Medulla oblongata (tissue), 1 donor: ENCODE data around the gene NKTR.
"Not testable (repeated sequence)": the region's sequence is repeated elsewhere in the genome, so short reads cannot be mapped to it uniquely, and the experiment has no call there.

ENCODE experiments used
- DNase-seq: peaks from one replicate; pipeline ENCODE4 v3.0.0-alpha.2; 2015; ENCODE audit errors: extremely low spot score

The NKTR gene

GRCh38 chr3:42600111-42600957 is at the start of gene NKTR:
Gene NKTR, plus strand, starts transcription at chr3:42600686. Its CDS starts 321 bp downstream, at chr3:42601007.
- peak; percentile 98 for DNase-seq

DNA sequence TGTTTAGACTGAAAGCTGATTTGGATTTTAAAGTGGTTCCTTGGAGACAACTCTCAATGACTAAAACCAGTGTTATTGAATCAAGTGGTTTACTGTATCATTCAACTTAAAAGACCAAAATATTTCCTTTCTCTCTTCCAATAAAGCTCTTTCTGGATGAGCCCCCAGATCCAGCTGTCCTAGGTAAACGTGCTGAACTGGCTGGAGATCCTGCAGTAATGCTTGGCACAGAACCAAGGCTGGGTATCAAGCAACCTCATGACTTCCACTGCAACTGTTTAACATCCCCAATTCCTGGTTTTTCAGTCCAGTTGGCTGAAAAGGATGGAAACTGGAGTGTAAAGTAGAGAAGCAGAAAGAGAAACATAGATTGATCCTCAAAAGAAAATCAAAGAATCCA is 47.7 kb upstream of the NKTR start:
- DNase-seq: no peak

GRCh38 chr3:42556089-42556632 is 44.3 kb upstream of the NKTR start:
- DNase-seq: no peak

DNA sequence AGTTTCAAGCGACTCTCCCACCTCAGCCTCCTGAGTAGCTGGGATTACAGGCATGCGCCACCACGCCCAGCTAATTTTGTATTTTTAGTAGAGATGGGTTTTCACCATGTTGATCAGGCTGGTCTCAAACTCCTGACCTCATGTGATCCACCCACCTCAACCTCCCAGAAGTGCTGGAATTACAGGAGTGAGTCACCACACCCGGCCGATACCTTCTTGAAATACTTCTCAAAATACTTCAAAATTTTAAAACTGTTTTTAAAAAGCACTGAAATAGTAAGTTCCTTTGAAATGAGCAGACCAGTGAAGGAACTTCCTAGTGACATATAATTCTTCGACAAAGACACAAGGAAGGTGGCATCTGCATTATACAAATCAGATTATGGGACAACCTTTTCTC is 43.7 kb upstream of the NKTR start:
- DNase-seq: not testable (repeated sequence)

- DNase-seq: no peak
Measured at GRCh38 chr3:42557854-42558253, 42.6 kb upstream of the NKTR start.

DNA sequence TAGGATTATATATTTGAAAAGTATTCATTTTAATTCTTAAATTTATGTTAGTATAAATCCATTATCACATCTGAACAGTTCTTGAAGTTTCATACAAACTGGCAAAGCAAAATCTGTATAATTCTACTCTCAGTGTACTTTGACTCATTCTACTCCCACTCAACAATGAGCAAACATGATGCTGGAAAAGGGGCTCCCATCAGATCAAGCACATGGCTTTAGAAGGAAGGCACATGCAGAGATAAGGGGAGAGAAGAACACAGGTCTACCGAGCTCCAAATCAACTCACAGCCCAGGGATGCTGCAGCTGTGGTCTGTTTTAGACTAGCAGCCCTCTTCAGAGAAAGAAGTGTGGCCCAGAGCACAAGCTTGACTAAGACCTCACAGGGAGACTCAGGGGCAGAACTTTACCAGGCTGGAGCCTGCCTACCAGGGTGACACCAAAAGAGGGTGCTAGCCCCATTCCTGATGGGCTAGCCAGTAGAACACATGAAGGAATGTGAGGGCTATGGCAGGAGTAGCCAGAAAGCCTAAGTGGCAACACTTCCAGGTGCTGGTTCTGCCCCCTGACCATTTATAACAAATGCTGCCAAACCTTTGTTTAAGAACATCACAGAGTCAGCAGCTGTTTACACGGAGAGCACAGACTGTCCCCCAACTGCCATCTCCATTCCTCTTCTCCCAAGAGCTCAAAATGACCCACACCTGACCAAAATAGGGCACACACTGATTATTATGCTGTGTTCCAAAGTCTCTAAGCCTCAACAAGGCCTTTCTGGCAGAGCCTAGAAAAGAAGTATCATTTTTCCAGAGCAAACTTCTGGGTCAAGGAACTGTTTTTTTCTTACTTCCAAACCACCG is 38.2 kb upstream of the NKTR start:
- DNase-seq: no peak

- DNase-seq: no peak
Measured at GRCh38 chr3:42569593-42570142, 30.8 kb upstream of the NKTR start.

GRCh38 chr3:42572278-42572677 is 28.2 kb upstream of the NKTR start:
- peak; percentile 60 for DNase-seq

GRCh38 chr3:42575137-42575741 is 25.2 kb upstream of the NKTR start:
- DNase-seq: no peak

GRCh38 chr3:42578054-42578453 is 22.4 kb upstream of the NKTR start:
- no peak for DNase-seq

- not testable (repeated sequence) for DNase-seq
Measured at GRCh38 chr3:42579346-42579745, 21.1 kb upstream of the NKTR start.

DNA sequence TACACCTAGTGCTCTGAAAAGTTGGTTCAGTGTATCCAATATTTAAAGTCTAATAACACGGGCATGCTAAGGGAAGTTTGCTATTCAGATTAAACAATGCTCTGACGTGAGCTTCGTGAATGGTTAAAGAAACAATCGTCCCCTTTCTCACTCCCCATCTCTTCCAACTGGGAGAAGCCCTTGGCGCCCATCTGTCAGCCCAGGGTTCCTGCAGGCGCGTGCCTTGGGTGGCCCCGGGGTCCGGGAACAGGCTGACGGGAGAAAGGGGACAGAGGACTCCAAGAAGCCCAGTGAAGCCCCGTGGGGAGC is 19.1 kb upstream of the NKTR start:
- DNase-seq: peak; percentile 21

DNA sequence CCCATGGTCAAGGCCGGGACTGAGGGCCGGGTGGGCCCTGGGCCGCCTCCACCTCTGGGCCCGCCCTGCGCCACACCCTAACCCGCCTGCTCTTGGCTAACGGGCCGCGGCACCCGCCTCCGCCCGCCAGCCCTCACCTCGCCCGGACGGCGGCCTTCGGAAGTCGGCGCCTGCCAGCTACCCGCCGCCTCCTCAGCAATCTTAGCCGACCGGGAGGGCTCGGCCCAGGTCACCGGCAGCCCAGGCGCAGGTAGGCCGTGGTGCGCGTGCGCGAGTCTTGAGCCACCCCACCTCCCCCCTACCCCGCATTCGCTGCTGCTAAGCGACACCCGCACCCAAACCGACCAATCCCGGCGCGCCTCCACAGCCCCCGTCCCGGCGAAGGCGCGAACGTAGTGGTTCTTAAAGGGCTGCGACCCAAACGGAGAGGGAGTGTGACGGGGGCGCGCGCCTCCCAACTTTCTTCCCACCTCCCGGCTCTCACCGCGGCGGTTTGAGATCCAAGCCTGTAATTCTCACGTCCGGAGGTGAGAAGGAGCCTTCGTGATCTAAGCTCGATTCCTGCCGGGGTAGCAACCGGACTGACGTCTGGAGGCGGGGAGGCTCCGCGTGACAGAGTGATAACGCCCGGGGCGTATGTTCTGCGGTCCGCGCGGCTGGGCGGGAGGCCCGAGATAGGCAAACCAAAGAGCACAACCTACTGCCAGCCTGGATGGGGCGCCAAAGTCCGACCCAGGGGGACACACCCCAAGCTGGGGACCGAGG is 18.6 kb upstream of the NKTR start, which contains the start of gene SEC22C:
Gene SEC22C (minus strand): TSS at position 259 of the 765 bp plus-strand sequence. CDS start 12,921 bp downstream, outside the sequence.
- peak; percentile 96 for DNase-seq

DNA sequence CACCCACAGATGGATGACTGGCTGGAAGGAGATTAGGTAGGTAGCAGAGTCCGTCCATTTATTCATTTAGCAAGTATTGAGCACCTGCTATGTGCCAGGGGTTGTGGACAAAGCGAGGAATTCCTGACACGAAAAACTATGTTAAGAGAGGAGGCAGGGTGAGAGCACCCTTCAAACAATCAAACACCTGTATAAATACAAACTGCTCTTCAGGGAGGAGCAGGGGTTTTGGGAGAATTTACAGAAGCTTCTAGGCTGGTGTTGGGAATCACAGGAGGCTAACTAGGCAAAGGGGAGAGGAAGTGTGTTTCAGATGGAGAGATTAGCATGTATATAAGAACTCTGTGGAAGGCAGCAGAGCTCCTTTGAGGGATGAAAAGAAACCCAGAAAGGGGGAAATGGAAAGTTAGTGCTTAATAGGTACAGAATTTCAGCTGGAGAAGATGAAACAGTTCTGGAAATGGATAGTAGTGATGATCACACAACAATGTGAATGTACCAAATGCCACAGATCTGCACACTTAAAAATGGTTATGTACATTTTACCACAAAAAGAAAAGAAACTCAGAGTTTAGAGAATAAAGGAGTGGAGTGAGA is 17.9 kb upstream of the NKTR start:
- DNase-seq: no peak

DNA sequence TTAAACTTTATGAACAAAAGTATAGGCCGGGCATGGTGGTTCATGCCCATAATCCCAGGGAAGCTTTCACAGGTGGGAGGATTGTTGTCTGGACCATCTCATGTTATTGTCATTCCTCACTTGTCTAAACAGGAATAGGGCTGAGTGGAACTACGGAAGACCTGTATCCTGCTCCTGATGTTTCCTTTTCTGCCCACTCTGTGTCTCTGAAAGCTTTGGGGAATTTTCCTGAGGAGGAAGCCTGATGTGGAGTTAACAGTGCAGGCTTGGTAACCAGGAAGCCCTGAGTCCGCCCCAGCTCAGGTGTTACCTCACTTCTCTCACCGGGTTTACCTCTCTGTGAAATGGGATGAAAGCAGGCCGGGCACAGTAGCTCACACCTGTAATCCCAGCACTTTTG is 11.9 kb upstream of the NKTR start:
- no peak for DNase-seq

DNA sequence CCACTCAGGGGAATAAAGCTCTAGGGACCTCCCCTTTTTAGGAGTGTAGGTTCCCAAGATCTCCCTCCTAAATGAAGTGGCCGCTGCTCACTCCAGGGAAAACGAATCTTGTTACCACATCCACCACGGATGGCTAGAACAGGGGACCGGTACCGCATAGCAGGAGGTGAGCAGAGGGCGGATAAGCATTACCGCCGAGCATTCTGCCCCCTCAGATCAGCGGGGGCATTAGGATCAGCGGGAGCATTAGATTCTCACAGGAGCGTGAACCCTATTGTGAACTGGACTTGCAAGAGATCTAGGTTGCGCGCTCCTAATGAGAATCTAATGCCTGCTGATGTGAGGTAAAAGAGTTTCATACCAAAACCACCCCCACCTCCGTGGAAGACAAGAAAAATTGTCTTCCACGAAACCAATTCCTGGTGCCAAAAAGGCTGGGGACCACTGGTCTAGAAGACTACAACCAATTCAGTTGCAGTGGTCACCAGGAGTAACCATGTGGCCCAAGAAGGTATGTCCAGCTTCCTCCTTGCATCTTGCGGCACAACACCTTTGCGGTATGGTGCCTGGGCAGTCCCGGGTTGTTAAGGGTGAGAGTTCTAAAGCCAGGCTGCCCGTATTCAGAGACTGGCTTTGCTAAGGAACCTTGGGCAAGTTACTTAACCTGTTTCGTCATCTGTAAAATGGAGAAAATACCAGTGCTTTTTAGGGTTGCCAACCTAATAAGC is 10.9 kb upstream of the NKTR start:
- no peak for DNase-seq

GRCh38 chr3:42590989-42591756 is 9.3 kb upstream of the NKTR start:
- DNase-seq: no peak

- DNase-seq: no peak
Measured at GRCh38 chr3:42591811-42592210, 8.7 kb upstream of the NKTR start.

DNA sequence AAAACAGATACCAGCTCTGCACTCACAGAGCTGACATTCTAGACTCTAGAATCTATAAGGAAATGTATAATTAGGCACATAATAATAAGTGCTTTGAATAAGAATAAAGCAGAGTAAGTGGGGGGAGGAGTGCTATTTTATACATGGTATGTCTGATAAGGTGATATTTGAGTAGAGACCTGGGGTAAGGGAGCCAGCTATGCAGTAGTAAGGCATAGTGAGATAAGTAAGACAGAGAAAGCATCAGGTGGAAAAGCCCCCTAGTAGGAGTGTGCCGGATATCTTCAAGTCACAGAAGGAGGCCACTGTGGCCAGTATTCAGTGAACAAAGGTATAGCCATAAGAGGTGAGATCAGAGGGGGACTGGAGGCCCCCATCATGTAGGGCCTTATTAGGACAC is 6.9 kb upstream of the NKTR start:
- no peak for DNase-seq
